K562 (cell line): ENCODE results near the gene RBM22. TPM values are rescaled to one million over a fixed set of nuclear protein-coding genes. Genes with fewer than 3 reads are reported as not detected.

Experiments
- ATAC-seq: fragments of 200-7000 bp; cut with Tn5 transposase; 3 replicates; pipeline ENCODE4 v1.9.1; 2020; ENCODE audit warnings: moderate library complexity
- BruUV-seq: library from RNA; stranded (reverse); fragments of 400-500 nt; replicated peaks from 2 replicates; lab custom pipeline; 2021; lab: Mats Ljungman, UMichigan
- CTCF ChIA-PET: fragments of 300-600 bp; formaldehyde crosslinking; extraction: SDS; loops from one replicate; lab custom pipeline; 2021; ENCODE audit warnings: low intra/inter-chr PET ratio; lab: Yijun Ruan, JAX
- POLR2A ChIA-PET: fragments of 300-600, 350-650 bp; sonication (Branson Sonifier 250); formaldehyde crosslinking; extraction: SDS; loops from one replicate; lab custom pipeline; 2021; ENCODE audit warnings: antibody characterized with exemption, inconsistent platforms; lab: Yijun Ruan, JAX
- DNase-seq, 4 experiments: peaks; one replicate each; pipeline versions ENCODE4 v3.0.0 to v3.0.0-alpha.2; 2011 to 2018; ENCODE audit warnings: low spot score in 3 of 4, mixed read lengths in 3 of 4; ENCODE audit errors: extremely low read depth in 1 of 4
- FAIRE-seq: peaks from 2 replicates; lab custom pipeline; 2011; peaks lifted over from hg19 to GRCh38; lab: Jason Lieb, UNC
- H2AFZ ChIP-seq: 2 replicates; pipeline ENCODE4 v1.6.0; 2011; ENCODE audit warnings: low read depth, low read length, control low read depth, inconsistent platforms
- H3K27ac ChIP-seq: fragments of 200-600 bp; 3 replicates; pipeline ENCODE4 v1.8.0; 2011; ENCODE audit warnings: low read depth, mild to moderate bottlenecking, control low read depth, inconsistent platforms, low read length, moderate library complexity, mixed read lengths; ENCODE audit errors: extremely low read depth
- H3K27me3 ChIP-seq, 2 experiments: fragments of 300-600 bp in 1 of 2; 2 replicates in 1 of 2; 3 replicates in 1 of 2; pipeline versions ENCODE4 v1.6.0 to v1.8.0; 2011; ENCODE audit warnings: inconsistent platforms in 2 of 2, low read length in 2 of 2, mild to moderate bottlenecking in 1 of 2, mixed read lengths in 1 of 2, moderate library complexity in 1 of 2; ENCODE audit not compliant: control insufficient read depth in 2 of 2, insufficient read depth in 2 of 2
- H3K36me3 ChIP-seq: fragments of 300-600 bp; 3 replicates; pipeline ENCODE4 v1.8.0; 2011; ENCODE audit warnings: mild to moderate bottlenecking, low read length, inconsistent platforms; ENCODE audit not compliant: control insufficient read depth, insufficient read depth
- H3K4me1 ChIP-seq, 2 experiments: fragments of 200-600 bp in 1 of 2; replicated peaks in 1 of 2; 2 replicates in 1 of 2; 3 replicates in 1 of 2; pipeline versions ENCODE4 v1.5.1 to v1.8.0; 2011; ENCODE audit warnings: inconsistent platforms in 2 of 2, low read length in 2 of 2, mild to moderate bottlenecking in 1 of 2, mixed read lengths in 1 of 2, moderate library complexity in 1 of 2; ENCODE audit not compliant: control insufficient read depth in 2 of 2, insufficient read depth in 2 of 2
- H3K4me2 ChIP-seq: 2 replicates; pipeline ENCODE4 v1.6.1; 2011; ENCODE audit warnings: low read length, control low read depth, inconsistent platforms, mixed read lengths; ENCODE audit not compliant: insufficient read depth
- H3K4me3 ChIP-seq: fragments of 200-600 bp; sonication (generic), shearing (Covaris generic); 2 replicates; pipeline ENCODE4 v1.5.1; 2016; ENCODE audit warnings: control low read depth, inconsistent platforms
- H3K79me2 ChIP-seq: fragments of 200-600 bp; 3 replicates; pipeline ENCODE4 v1.8.0; 2011; ENCODE audit warnings: low read length, inconsistent platforms; ENCODE audit not compliant: control insufficient read depth, insufficient read depth
- H3K9ac ChIP-seq, 2 experiments: 2 replicates each; pipeline versions ENCODE4 v1.6.0 to v1.6.1; 2011; ENCODE audit warnings: low read depth in 2 of 2, low read length in 2 of 2, control low read depth in 1 of 2, inconsistent platforms in 1 of 2, mild to moderate bottlenecking in 1 of 2, mixed read lengths in 1 of 2; ENCODE audit not compliant: insufficient read depth in 1 of 2
- H3K9me1 ChIP-seq: one replicate; pipeline ENCODE4 v1.6.0; 2011; ENCODE audit warnings: inconsistent platforms, mild to moderate bottlenecking, low read length, moderate library complexity; ENCODE audit not compliant: control insufficient read depth, insufficient read depth
- H3K9me3 ChIP-seq: replicated peaks from 2 replicates; pipeline ENCODE4 v1.5.1; 2011; ENCODE audit warnings: low read depth, low read length, inconsistent platforms; ENCODE audit not compliant: control insufficient read depth, insufficient read depth
- H4K20me1 ChIP-seq: replicated peaks from 2 replicates; pipeline ENCODE4 v1.6.1; 2011; ENCODE audit warnings: low read length, inconsistent platforms, mixed read lengths; ENCODE audit not compliant: control insufficient read depth, insufficient read depth
- CHD2 ChIP-seq: IDR thresholded peaks from 2 replicates; pipeline ENCODE4 v1.6.1; 2011; ENCODE audit warnings: low read depth, low read length
- CTCFL ChIP-seq: IDR thresholded peaks from 2 replicates; pipeline ENCODE4 v1.6.1; 2011; ENCODE audit warnings: borderline replicate concordance, low read depth, mild to moderate bottlenecking, moderate library complexity, low read length; ENCODE audit not compliant: insufficient read depth, poor library complexity, severe bottlenecking
- EP300 ChIP-seq: IDR thresholded peaks from 2 replicates; pipeline ENCODE4 v1.6.1; 2012; ENCODE audit warnings: low read length, improper control_type of control experiment
- ETV6 ChIP-seq, 3 experiments: fragments of 150-350 bp in 1 of 3; sonication (generic) in 1 of 3; formaldehyde crosslinking in 1 of 3; IDR thresholded peaks; 2 replicates each; pipeline versions ENCODE4 v1.6.1 to v1.8.0; 2014 to 2022; ENCODE audit warnings: borderline replicate concordance in 2 of 3, low read depth in 2 of 3, antibody characterized with exemption in 1 of 3, low read length in 1 of 3, mild to moderate bottlenecking in 1 of 3, missing genetic modification reagents in 1 of 3
- KAT2B ChIP-seq: IDR thresholded peaks from one replicate; pipeline ENCODE4 v1.6.1; 2012; ENCODE audit warnings: low read depth, mild to moderate bottlenecking, control low read depth, inconsistent platforms, low read length, moderate library complexity
- MLX ChIP-seq, 2 experiments: fragments of 450-650 bp in 1 of 2; sonication (generic) in 1 of 2; formaldehyde crosslinking; conservative IDR thresholded peaks; 2 replicates each; pipeline versions ENCODE4 v1.4.0 to v1.8.1; 2020 to 2022; ENCODE audit warnings: mild to moderate bottlenecking in 1 of 2, missing genetic modification reagents in 1 of 2
- RBM25 ChIP-seq: fragments of 200-400 bp; formaldehyde crosslinking; IDR thresholded peaks from 2 replicates; pipeline ENCODE4 v1.6.1; 2018; ENCODE audit warnings: low read length, low read depth, moderate library complexity; ENCODE audit not compliant: severe bottlenecking
- ZFP30 ChIP-seq: fragments of 250-450 bp; sonication (Bioruptor Pico); IDR thresholded peaks from 2 replicates; pipeline ENCODE4 v1.8.0; 2022; ENCODE audit warnings: moderate library complexity, mild to moderate bottlenecking, inconsistent platforms, borderline replicate concordance
- ZNF239 ChIP-seq: fragments of 250-450 bp; sonication (Bioruptor Pico); IDR thresholded peaks from 2 replicates; pipeline ENCODE4 v1.4.0; 2020; ENCODE audit warnings: mild to moderate bottlenecking
- WGBS: fragments of 100-300 bp; shearing (Covaris generic); methylation state at CpG from one replicate; pipeline ENCODE4 v1.1.6; 2016; ENCODE audit warnings: low coverage, mixed read lengths; ENCODE audit not compliant: insufficient coverage; ENCODE audit errors: missing lambda C conversion rate; 5-methylcytosine and 5-hydroxymethylcytosine counted together
- in situ Hi-C: fragments of 300-500 bp; cut with MboI; formaldehyde crosslinking; loops from 4 replicates; pipeline ENCODE4 v1.15.0; 2018; ENCODE audit warnings: inconsistent platforms, mixed read lengths
- intact Hi-C: fragments of 100-400 bp; cut with micrococcal nuclease; formaldehyde crosslinking; loops from 2 replicates; pipeline ENCODE4 v1.14.2; 2022
- polyA plus RNA-seq, 8 experiments: library from polyadenylated mRNA; depleted of rRNA in 4 of 8; stranded (reverse) in 5 of 8; unstranded in 3 of 8; fragments of >200 nt; fragmentation: Nextera tagmentation in 2 of 8; fragmentation: Illumina TruSeq in 1 of 8; extraction: Ambion mirVana in 2 of 8; extraction: Trizol in 1 of 8; gene quantifications; 2 replicates each; pipeline versions ENCODE4 v1.2.1 to v1.2.3, GENCODE V29; 2011 to 2014; ENCODE audit warnings: inconsistent platforms in 1 of 8, missing spikeins in 1 of 8
- total RNA-seq, 7 experiments: library from RNA; depleted of rRNA in 6 of 7; stranded (reverse); fragments of >200 nt in 6 of 7; fragmentation: Illumina TruSeq in 2 of 7; extraction: Trizol in 2 of 7; gene quantifications; 2 replicates each; pipeline versions ENCODE4 v1.2.1 to v1.2.3, GENCODE V29; 2011 to 2021; ENCODE audit warnings: low replicate concordance in 1 of 7

RBM22 gene
- total and polyA plus RNA-seq, 9 of the 15 experiments (the other 6 are each of a cell fraction or from before 2014, with no cell fraction given): 31.3 to 82.2 (median 44.8) TPM

- Histone ChIP-seq H3K9me1 (no peaks in the 10 kb centered on the region), H3K27ac (no peak overlapping the region), H3K9ac (no peak overlapping the region), H4K20me1 (no peaks in the 10 kb centered on the region), H3K79me2 (no peaks in the 10 kb centered on the region), H3K4me2 (no peak overlapping the region), H3K4me1 (peaks cover 9 to 13% of the 10 kb centered on the region in 2 experiments; a peak in 4 of 5 replicates), H3K4me3 (no peak overlapping the region), H3K36me3 (no peaks in the 10 kb centered on the region), H3K27me3 (peaks cover 13 to 43% of the 10 kb centered on the region in 2 experiments), H2AFZ (no peak overlapping the region), H3K9me3 (no peaks in the 10 kb centered on the region)
- whole genome bisulfite sequencing: 13% methylated on average over 11 of the region's 11 CpGs
- ATAC-seq (no peak), DNase-seq (no peak), FAIRE-seq (no peak)
- TF ChIP-seq KAT2B (no peak), RBM25 (peak; percentile 31)
- ChIA-PET POLR2A (interaction anchor here (0.8 kb wide), 1 partner anchor 38 kb away, joined by 4 read pairs; no protein-coding TSS in a partner anchor), CTCF (no interaction called here)
- in situ Hi-C loops (loop anchor here (10.0 kb wide), 1 partner anchor 205 kb away; no protein-coding TSS in a partner anchor), intact Hi-C loops (no loop called here)
- BruUV-seq: no TSS peak
These were observed 41.3 kb downstream of the RBM22 start for GRCh38 chr5:150659360-150660107.

- POLR2A ChIA-PET: interaction anchor here (0.6 to 1.3 kb wide), 3 partner anchors 39 to 1334 kb away, joined by 4 read pairs; partner anchors contain the start of gene RBM22
These were observed 42.1 kb downstream of the RBM22 start for GRCh38 chr5:150658699-150659265.

More at GRCh38 chr5:150658699-150659265, 42.1 kb downstream of the RBM22 start:
- H3K4me2 ChIP-seq: no peak overlapping the region
- no peaks in the 10 kb centered on the region for H3K36me3 ChIP-seq
- H3K9me1 ChIP-seq: no peaks in the 10 kb centered on the region
- no peak overlapping the region for H3K4me3 ChIP-seq
- CTCF ChIA-PET: no interaction called here
- DNase-seq: no peak
- H3K9ac ChIP-seq: no peak overlapping the region
- TF ChIP-seq CHD2: no peak
- no peak for TF ChIP-seq ZNF239 (CRISPR knock-in tag)
- TF ChIP-seq EP300: no peak
- TF ChIP-seq ZFP30 (CRISPR knock-in tag): no peak
- TF ChIP-seq ETV6 (IDR thresholded peaks at IDR 0.05; ENCODE audit: borderline replicate concordance in 1 of 2, low read depth in 2 of 2, low read length in 1 of 2): no peak
- TF ChIP-seq ETV6 (CRISPR knock-in tag; IDR thresholded peaks at IDR 0.05; ENCODE audit: borderline replicate concordance): no peak
- TF ChIP-seq MLX (CRISPR knock-in tag; conservative IDR thresholded peaks at IDR 0.05): no peak
- no peak for TF ChIP-seq CTCFL
- peaks cover 13 to 47% of the 10 kb centered on the region in 2 experiments for H3K27me3 ChIP-seq
- peaks cover 9 to 13% of the 10 kb centered on the region in 2 experiments; a peak in 4 of 5 replicates for H3K4me1 ChIP-seq
- no peaks in the 10 kb centered on the region for H3K9me3 ChIP-seq
- ATAC-seq: no peak
- 8% methylated on average over 3 of the region's 3 CpGs for WGBS
- BruUV-seq: no TSS peak
- H3K27ac ChIP-seq: no peak overlapping the region
- no peak for FAIRE-seq
- in situ Hi-C loops (loop anchor here (10.0 kb wide), 1 partner anchor 204 kb away; no protein-coding TSS in a partner anchor), intact Hi-C loops (no loop called here)
- H3K79me2 ChIP-seq: no peaks in the 10 kb centered on the region
- no peak overlapping the region for H2AFZ ChIP-seq
- H4K20me1 ChIP-seq: no peaks in the 10 kb centered on the region
